Epithelial cell of proximal tubule (primary cell): ENCODE measurements around the gene NSG1. TPM values are rescaled to one million over a fixed set of nuclear protein-coding genes. Genes with fewer than 3 reads are reported as not detected.

Experiments used
- DNase-seq: peaks from one replicate; pipeline ENCODE4 v3.0.0-alpha.2; 2011; ENCODE audit warnings: low read depth
- H3K4me3 ChIP-seq: 2 replicates; pipeline ENCODE4 v1.5.1; 2011; ENCODE audit warnings: low read depth, mild to moderate bottlenecking, low read length
- CTCF ChIP-seq: conservative IDR thresholded peaks from 2 replicates; pipeline ENCODE4 v1.5.1; 2012; ENCODE audit warnings: low read depth, mild to moderate bottlenecking, low read length
- total RNA-seq: library from RNA; depleted of rRNA; stranded (reverse); fragments of >200 nt; gene quantifications from 2 replicates; pipeline ENCODE4 v1.2.3, GENCODE V29; 2015

The NSG1 gene
- total RNA-seq, 1 donor from 2014 or later: 3.2 TPM

- TF ChIP-seq CTCF: no peak
Observed at GRCh38 chr4:4397441-4397819, 10.5 kb downstream of the NSG1 start.

GRCh38 chr4:4398430-4398829, 11.5 kb downstream of the NSG1 start:
- no peak for DNase-seq
- TF ChIP-seq CTCF: no peak
- H3K4me3 ChIP-seq: no peak overlapping the region

More at GRCh38 chr4:4397441-4397819, 10.5 kb downstream of the NSG1 start:
- H3K4me3 ChIP-seq: no peak overlapping the region
- no peak for DNase-seq

GRCh38 chr4:4401036-4401435, 14.1 kb downstream of the NSG1 start:
- no peak overlapping the region for H3K4me3 ChIP-seq
- TF ChIP-seq CTCF: no peak
- DNase-seq: no peak

- TF ChIP-seq CTCF: no peak
- no peak for DNase-seq
- no peak overlapping the region for H3K4me3 ChIP-seq
Observed at GRCh38 chr4:4402966-4403365, 16.1 kb downstream of the NSG1 start.

- H3K4me3 ChIP-seq: no peak overlapping the region
- TF ChIP-seq CTCF: no peak
- no peak for DNase-seq
Observed at GRCh38 chr4:4405358-4405962, 18.6 kb downstream of the NSG1 start.

- TF ChIP-seq CTCF: no peak
- no peak for DNase-seq
Observed at GRCh38 chr4:4406455-4407298, 19.8 kb downstream of the NSG1 start.

More at GRCh38 chr4:4406455-4407298, 19.8 kb downstream of the NSG1 start:
- no peak overlapping the region for H3K4me3 ChIP-seq
